Effector CD4-positive, alpha-beta T cell (primary cell): ENCODE results near the gene CHCHD10.
A peak's percentile ranks its signal among the peaks of the same experiment; 100 is the strongest.

Experiments
- DNase-seq: peaks from one replicate; pipeline ENCODE4 v3.0.0-alpha.2; 2020

Gene CHCHD10

GRCh38 chr22:23769321-23769965 is 1.7 kb upstream of the CHCHD10 start:
- no peak for DNase-seq

GRCh38 chr22:23767303-23767672 is 484 bp downstream of the CHCHD10 start:
- no peak for DNase-seq

- DNase-seq = no peak
Measured at GRCh38 chr22:23764899-23765881, 2.6 kb downstream of the CHCHD10 start.

- DNase-seq = no peak
Measured at GRCh38 chr22:23763954-23764353, 3.8 kb downstream of the CHCHD10 start.

- peak; percentile 45 for DNase-seq
Measured at GRCh38 chr22:23763579-23763945, 4.2 kb downstream of the CHCHD10 start.

- no peak for DNase-seq
Measured at GRCh38 chr22:23762842-23763578, 4.8 kb downstream of the CHCHD10 start, which contains the start of gene C22orf15. Gene C22orf15 (plus strand): TSS chr22:23762990. CDS start chr22:23763307, 317 bp downstream.

GRCh38 chr22:23760056-23760455 is 7.7 kb downstream of the CHCHD10 start:
- no peak for DNase-seq

- no peak for DNase-seq
Measured at GRCh38 chr22:23759566-23759965, 8.2 kb downstream of the CHCHD10 start.

GRCh38 chr22:23756891-23757290 is 10.9 kb downstream of the CHCHD10 start:
- DNase-seq = no peak

- DNase-seq = no peak
Measured at GRCh38 chr22:23755711-23756110, 12.1 kb downstream of the CHCHD10 start.

- DNase-seq = no peak
Measured at GRCh38 chr22:23754980-23755636, 12.7 kb downstream of the CHCHD10 start.

- no peak for DNase-seq
Measured at GRCh38 chr22:23754220-23754919, 13.4 kb downstream of the CHCHD10 start, which contains the start of gene VPREB3. Gene VPREB3 (minus strand): TSS chr22:23754425. CDS start chr22:23754363, 62 bp downstream.

GRCh38 chr22:23753385-23753784 is 14.4 kb downstream of the CHCHD10 start:
- no peak for DNase-seq

- no peak for DNase-seq
Measured at GRCh38 chr22:23752750-23753149, 15.0 kb downstream of the CHCHD10 start.

GRCh38 chr22:23752090-23752691 is 15.6 kb downstream of the CHCHD10 start:
- no peak for DNase-seq

GRCh38 chr22:23751441-23751996 is 16.3 kb downstream of the CHCHD10 start:
- DNase-seq = no peak

GRCh38 chr22:23750714-23751440 is 16.9 kb downstream of the CHCHD10 start, which contains the start of gene ZNF70:
Gene ZNF70 (minus strand): TSS chr22:23751112. CDS start chr22:23745140, 5,972 bp downstream.
- DNase-seq = peak; percentile 75

- no peak for DNase-seq
Measured at GRCh38 chr22:23750367-23750713, 17.4 kb downstream of the CHCHD10 start.

- DNase-seq = no peak
Measured at GRCh38 chr22:23749841-23750301, 17.9 kb downstream of the CHCHD10 start.

GRCh38 chr22:23745791-23746190 is 22.0 kb downstream of the CHCHD10 start:
- no peak for DNase-seq
